ENCODE results near the gene KRR1. TPM values are rescaled to one million over a fixed set of nuclear protein-coding genes. Genes with fewer than 3 reads are reported as not detected.

The KRR1 gene
- total and polyA plus RNA-seq, 9 donors, result 12.1 to 69.1 (median 48.3) TPM

DNA sequence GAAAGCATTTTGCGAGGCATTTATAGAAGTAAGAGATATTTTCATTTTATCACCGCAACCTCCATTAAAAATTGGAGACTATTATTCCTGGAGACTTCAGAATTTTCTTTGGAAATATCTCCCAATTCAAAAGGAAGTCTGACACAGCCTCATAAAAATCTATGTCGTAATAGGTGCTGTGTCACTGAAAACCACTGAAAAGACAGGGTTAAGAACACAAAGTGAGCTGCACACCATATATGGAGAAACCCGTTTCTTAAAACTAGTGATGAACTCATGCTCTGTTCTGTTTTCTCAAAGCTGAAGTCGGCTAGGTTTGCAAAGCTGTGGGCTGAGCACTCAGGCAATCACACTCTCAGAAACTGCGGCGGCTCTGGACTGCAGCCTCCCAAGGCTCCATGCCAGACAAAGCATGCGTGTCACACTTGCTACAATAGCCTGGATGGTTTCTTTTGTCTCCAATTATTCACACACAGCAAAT, 30.9 kb downstream of the KRR1 start, which contains the start of gene GLIPR1:
Gene GLIPR1 (plus strand): TSS at position 287 of the 481 bp plus-strand sequence. CDS start 126 bp downstream, at position 413.
- Histone ChIP-seq H3K4me3 (peak within 1 kb of the TSS; percentile 50), H3K36me3 (no peaks in the 10 kb centered on the region), H3K27ac (peak within 1 kb of the TSS in 1 of 2 donors; percentile 68), H3K9me3 (no peaks in the 10 kb centered on the region), H3K4me1 (ENCODE audit: insufficient read depth) (peaks cover 5% of the 10 kb centered on the region), H3K27me3 (no peaks in the 10 kb centered on the region)
- intact Hi-C loops (cut with DNase I), result loop anchor here in 2 of 4 donors (10.0 kb wide), 1 partner anchor 146 kb away; the partner anchor contains the start of genes CAPS2 (in 2 of the 2) and GLIPR1L1 (in 2 of the 2)
- peak; percentile 48 for TF ChIP-seq POLR2A (IDR thresholded peaks at IDR 0.05)
- TF ChIP-seq, protein P1, sequence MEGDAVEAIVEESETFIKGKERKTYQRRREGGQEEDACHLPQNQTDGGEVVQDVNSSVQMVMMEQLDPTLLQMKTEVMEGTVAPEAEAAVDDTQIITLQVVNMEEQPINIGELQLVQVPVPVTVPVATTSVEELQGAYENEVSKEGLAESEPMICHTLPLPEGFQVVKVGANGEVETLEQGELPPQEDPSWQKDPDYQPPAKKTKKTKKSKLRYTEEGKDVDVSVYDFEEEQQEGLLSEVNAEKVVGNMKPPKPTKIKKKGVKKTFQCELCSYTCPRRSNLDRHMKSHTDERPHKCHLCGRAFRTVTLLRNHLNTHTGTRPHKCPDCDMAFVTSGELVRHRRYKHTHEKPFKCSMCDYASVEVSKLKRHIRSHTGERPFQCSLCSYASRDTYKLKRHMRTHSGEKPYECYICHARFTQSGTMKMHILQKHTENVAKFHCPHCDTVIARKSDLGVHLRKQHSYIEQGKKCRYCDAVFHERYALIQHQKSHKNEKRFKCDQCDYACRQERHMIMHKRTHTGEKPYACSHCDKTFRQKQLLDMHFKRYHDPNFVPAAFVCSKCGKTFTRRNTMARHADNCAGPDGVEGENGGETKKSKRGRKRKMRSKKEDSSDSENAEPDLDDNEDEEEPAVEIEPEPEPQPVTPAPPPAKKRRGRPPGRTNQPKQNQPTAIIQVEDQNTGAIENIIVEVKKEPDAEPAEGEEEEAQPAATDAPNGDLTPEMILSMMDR (IDR thresholded peaks at IDR 0.05), result no peak
- 4 to 8% (median 4%) methylated on average over 8 of the region's 8 CpGs for WGBS, 3 donors
- peak; percentile 69 to 81 (median 76) for DNase-seq

DNA sequence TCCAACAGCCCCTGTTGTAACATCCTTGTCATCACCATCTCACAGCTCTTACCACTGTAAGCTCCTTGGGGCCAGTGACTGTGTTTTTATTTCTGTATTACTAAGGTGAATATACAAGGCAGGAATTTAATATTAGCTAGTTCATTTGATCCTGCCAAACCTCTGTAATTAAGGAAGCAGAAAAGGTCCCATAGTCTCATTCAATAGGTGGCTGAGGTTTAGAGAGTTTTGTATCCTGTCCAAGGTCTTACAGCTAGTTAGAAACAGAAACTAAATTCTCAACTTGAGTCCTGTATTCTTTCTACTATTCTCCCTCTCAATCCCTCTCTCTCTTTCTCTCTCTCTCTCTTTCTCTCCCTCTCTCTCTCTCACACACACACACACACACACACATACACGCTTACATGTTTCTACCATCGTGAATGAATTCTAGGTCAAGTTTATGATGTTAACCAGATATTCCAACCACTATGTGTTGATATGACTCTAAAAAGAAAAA, 31.4 kb downstream of the KRR1 start:
- DNase-seq, result no peak
- WGBS, 3 donors, result 2 to 8% (median 7%) methylated on average over 2 of the region's 2 CpGs
- Histone ChIP-seq H3K4me3 (peak overlapping the region; percentile 50), H3K4me1 (ENCODE audit: insufficient read depth) (peaks cover 5% of the 10 kb centered on the region), H3K9me3 (no peaks in the 10 kb centered on the region), H3K27ac (peak overlapping the region in 1 of 2 donors; percentile 68), H3K27me3 (no peaks in the 10 kb centered on the region), H3K36me3 (no peaks in the 10 kb centered on the region)
- no peak for TF ChIP-seq EP300 (IDR thresholded peaks at IDR 0.05)
- TF ChIP-seq POLR2A (IDR thresholded peaks at IDR 0.05), result no peak
- TF ChIP-seq, protein P1 (IDR thresholded peaks at IDR 0.05), result peak in 1 of 3 donors; percentile 7
- intact Hi-C loops (cut with DNase I), result loop anchor here in 2 of 4 donors (10.0 kb wide), 1 partner anchor 145 kb away; the partner anchor contains the start of genes CAPS2 (in 2 of the 2) and GLIPR1L1 (in 2 of the 2)

DNA sequence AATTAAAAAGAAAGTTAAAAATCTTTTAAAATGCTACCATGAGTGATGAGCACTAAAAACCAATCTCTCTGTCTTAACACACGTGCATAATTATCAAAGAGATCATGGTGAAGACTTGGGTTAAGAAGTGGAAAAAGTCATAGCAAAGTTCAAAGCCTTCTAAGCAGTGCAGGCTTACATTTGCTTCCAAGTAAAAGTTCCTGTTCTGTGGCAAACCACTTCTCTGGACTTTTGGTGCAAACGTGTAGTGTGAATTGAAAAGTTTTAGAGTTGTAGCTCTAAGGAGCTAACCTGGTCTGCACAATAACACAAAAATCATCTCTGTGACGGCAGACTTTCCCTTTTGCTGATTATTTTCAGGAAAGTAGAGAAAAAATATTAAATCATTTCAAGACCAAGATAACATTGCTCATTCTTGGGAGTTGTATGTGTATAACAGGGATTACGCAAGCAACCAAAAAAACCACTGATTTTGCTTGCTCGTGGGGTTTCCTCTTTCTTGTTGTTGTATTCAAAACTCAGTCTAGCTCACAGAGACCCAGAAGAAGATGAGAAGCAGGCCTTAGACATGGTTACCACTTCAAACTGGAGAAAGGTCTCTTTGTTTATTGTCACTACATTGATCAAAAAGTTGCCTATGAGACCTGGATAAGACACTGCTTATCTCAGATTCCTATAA, 33.2 kb downstream of the KRR1 start:
- H3K9me3 ChIP-seq, result no peaks in the 10 kb centered on the region
- TF ChIP-seq, protein P1 (IDR thresholded peaks at IDR 0.05), result no peak
- peaks cover 5% of the 10 kb centered on the region for H3K4me1 ChIP-seq (ENCODE audit: insufficient read depth)
- no peak for DNase-seq
- no peaks in the 10 kb centered on the region for H3K27me3 ChIP-seq
- H3K27ac ChIP-seq, result no peak overlapping the region
- no peaks in the 10 kb centered on the region for H3K36me3 ChIP-seq
- H3K4me3 ChIP-seq, result no peak overlapping the region
- WGBS, 3 donors, result 36 to 47% (median 44%) methylated on average over 5 of the region's 5 CpGs
- intact Hi-C loops (cut with DNase I), result no loop called here

DNA sequence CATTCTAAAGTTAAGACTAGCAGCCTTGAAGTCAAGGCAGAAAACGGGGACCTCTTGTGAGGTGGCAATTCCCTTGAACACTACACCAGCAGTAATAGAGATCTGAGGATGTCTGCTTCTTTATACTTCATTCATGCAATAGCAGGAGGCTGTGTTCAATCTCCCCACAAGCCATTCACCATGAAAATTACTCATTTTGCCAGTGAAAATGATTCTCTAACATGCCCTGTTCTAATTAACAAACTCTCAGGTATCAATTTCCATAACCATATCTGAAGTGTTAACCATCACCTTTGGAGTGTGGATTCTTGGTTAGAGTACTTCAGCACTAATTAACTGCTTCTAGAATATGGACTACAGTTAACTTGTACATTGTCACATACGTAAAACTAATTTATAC, 34.3 kb downstream of the KRR1 start:
- Histone ChIP-seq H3K9me3 (no peaks in the 10 kb centered on the region), H3K36me3 (no peaks in the 10 kb centered on the region), H3K4me1 (ENCODE audit: insufficient read depth) (peaks cover 3% of the 10 kb centered on the region), H3K4me3 (no peak overlapping the region), H3K27me3 (no peaks in the 10 kb centered on the region), H3K27ac (no peak overlapping the region)
- WGBS, 3 donors, result 79 to 89% (median 85%) methylated on average over 2 of the region's 2 CpGs
- intact Hi-C loops (cut with DNase I), result no loop called here
- DNase-seq, result no peak
- TF ChIP-seq POLR2A (IDR thresholded peaks at IDR 0.05) (no peak), EP300 (IDR thresholded peaks at IDR 0.05) (no peak)
- TF ChIP-seq, protein P1 (IDR thresholded peaks at IDR 0.05), result no peak

Measured in ovary (tissue), 9 donors.